Fibroblast of skin of left quadriceps (primary cell): ENCODE measurements around the gene ACKR1.

Experiments
- DNase-seq, 2 experiments: peaks; one replicate each; pipeline ENCODE4 v3.0.0-alpha.2; 2013; ENCODE audit warnings: low read depth in 2 of 2

ACKR1 gene

DNA sequence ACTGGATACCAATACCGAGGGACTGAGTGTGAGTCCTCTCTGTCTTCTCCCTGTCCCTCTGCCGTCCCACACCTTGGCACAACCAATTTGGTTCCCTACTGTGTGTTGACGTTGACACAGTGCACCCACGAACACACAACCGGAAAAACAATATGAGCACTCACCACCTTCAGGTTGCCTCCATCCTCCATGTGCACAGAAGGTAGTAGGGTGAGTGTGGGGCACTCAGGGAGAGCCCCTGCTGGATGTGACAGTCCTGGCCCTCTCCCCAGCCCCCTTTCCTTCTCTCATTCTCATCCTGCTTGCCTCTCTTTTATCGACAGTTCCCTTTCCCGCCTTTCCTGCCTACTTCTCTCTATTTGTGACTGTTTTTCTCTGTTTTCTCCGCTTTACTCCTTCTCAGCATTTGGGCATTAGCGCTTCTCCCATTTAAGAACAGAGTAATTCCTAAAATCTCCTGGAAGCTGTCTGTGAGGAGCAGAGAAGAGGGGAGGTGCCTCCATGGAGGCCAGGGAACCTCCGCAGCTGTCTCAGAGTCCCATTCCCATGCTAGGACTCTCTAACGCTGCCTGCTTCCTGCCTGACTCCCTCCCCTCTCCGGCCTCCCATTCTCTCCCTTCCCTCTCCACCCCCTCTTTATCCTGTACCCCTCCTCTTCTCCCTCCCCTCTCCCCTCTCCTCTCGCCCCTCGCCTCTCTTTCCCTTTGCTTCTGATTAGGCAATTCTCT is 16.9 kb upstream of the ACKR1 start:
- DNase-seq = no peak

- DNase-seq = no peak
Observed at GRCh38 chr1:159188375-159188788, 16.3 kb upstream of the ACKR1 start.

GRCh38 chr1:159190441-159190840 is 14.2 kb upstream of the ACKR1 start:
- DNase-seq = no peak

- no peak for DNase-seq
Observed at GRCh38 chr1:159196543-159196942, 8.1 kb upstream of the ACKR1 start.

- DNase-seq = peak; percentile 44 to 47
Observed at GRCh38 chr1:159197561-159198557, 6.8 kb upstream of the ACKR1 start.

- no peak for DNase-seq
Observed at GRCh38 chr1:159199901-159200300, 4.8 kb upstream of the ACKR1 start.

DNA sequence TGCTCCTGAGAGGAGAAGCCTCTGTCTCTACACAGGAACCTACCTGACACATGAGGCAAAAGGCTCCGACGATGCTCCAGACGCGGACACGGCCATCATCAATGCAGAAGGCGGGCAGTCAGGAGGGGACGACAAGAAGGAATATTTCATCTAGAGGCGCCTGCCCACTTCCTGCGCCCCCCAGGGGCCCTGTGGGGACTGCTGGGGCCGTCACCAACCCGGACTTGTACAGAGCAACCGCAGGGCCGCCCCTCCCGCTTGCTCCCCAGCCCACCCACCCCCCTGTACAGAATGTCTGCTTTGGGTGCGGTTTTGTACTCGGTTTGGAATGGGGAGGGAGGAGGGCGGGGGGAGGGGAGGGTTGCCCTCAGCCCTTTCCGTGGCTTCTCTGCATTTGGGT is 3.9 kb upstream of the ACKR1 start:
- no peak for DNase-seq

- DNase-seq = no peak
Observed at GRCh38 chr1:159201642-159202041, 3.0 kb upstream of the ACKR1 start.

GRCh38 chr1:159203610-159204009 is 1.1 kb upstream of the ACKR1 start:
- no peak for DNase-seq

DNA sequence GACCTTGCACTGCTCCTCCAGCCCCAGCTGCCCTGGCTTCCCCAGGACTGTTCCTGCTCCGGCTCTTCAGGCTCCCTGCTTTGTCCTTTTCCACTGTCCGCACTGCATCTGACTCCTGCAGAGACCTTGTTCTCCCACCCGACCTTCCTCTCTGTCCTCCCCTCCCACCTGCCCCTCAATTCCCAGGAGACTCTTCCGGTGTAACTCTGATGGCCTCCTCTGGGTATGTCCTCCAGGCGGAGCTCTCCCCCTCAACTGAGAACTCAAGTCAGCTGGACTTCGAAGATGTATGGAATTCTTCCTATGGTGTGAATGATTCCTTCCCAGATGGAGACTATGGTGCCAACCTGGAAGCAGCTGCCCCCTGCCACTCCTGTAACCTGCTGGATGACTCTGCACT is 550 bp downstream of the ACKR1 start:
- DNase-seq = no peak

- DNase-seq = no peak
Observed at GRCh38 chr1:159206110-159206509, 1.4 kb downstream of the ACKR1 start.

DNA sequence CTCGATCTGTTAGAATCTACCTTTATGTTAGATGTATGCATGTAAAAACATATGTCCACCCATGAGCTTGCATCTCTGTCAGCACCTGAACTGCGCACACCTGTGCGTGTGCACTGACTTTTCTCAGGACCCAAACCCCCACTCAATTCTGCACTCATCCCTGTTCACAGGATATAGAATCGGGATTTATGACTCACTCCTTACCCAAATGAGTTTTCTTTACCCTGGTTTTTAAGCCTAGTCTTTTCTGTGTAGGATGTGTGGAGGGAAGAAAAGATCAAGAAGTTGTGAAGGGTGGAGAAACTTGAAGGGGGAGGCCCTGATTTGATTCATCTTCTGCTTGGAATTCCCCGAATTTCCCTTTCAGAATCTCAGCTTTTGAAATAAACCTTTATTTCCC is 2.4 kb downstream of the ACKR1 start:
- no peak for DNase-seq

GRCh38 chr1:159207774-159208173 is 3.1 kb downstream of the ACKR1 start:
- DNase-seq = no peak

DNA sequence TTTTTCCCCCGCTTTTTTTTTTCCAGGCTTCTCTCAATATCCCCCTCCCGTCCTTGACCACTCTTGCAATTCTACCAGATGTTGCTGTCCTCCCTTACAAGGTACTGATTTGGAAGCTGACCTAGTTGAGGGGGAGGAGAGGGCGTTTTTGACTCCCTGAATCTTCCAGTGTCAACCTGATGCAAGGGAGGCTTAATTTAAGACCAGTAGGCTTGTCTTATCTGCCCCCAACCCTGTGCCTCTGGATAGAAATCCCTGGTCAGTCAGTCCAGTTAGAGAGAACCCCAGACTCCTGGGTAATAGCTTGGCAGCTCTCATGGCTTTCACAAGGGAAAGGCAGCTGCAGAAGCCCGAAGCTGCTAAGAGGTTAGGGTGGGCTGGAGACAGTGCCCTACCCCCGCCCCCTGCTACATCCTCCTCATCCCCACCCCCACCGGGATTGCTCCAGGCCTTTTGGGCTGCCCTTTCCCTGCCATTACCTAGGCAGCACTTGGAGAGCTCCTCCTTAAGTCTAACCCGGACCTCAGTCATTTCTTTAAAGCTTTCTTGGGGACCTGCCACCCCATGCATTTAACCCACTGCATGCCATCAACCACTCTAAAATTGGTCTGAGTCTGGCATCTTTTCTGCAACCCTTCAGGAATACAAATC is 3.6 kb downstream of the ACKR1 start:
- DNase-seq = no peak

DNA sequence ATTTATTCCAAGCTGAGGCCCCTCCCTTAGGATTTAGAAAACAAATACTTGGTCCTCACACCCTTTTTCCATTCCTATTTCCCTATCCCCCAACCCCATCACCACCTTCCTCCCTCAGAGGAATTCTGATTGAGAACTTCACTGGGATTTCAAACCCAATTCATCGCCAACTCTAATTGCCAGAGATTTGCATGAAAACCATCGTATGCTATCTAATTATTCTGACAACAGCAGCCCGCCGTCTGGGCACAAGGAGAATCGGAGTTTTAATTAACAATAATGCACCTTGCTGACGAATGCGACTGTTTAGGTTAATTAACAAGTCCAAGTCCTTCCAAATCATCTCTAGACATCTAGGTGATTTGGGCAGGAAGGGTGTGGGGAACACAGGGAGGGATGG is 4.4 kb downstream of the ACKR1 start:
- no peak for DNase-seq

DNA sequence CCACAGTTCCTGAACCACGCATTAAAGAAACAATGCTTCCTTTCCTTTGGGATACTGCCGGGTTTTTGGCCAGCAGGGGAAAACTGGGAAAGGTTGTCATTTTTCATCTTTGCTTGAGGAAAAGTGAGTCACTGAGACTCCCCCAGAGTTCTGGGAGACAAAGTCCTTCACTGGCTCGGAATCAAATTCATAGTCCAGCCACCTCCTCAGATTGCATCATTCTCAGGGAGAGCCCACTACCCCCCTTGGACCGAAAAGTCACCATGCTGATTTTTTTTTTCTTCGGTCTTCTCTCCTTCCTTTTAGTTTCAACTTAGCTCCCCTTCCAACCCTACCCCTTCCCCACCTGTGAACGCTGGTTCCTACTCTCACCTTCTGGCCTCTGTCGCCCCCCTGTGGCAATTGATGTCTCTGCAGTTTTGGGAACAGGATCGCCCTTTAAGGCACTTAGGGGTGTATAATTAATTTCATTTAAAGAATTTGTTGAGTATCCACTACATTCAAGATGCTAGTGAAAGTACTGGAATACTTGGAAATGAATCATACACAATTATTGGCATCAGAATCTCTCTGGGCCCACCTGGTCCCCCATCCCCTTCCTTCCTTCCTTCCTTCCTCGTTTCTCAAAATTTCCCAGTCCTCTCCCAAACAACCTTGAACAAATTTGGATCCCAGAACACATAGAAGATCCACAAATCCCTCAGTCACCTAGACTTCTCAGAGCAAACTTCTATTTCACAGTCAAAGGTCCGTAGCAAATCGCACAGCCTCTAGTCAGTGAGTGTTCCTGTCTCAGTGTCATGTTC is 6.9 kb downstream of the ACKR1 start:
- DNase-seq = no peak

- DNase-seq = no peak
Observed at GRCh38 chr1:159212596-159212995, 7.9 kb downstream of the ACKR1 start.

DNA sequence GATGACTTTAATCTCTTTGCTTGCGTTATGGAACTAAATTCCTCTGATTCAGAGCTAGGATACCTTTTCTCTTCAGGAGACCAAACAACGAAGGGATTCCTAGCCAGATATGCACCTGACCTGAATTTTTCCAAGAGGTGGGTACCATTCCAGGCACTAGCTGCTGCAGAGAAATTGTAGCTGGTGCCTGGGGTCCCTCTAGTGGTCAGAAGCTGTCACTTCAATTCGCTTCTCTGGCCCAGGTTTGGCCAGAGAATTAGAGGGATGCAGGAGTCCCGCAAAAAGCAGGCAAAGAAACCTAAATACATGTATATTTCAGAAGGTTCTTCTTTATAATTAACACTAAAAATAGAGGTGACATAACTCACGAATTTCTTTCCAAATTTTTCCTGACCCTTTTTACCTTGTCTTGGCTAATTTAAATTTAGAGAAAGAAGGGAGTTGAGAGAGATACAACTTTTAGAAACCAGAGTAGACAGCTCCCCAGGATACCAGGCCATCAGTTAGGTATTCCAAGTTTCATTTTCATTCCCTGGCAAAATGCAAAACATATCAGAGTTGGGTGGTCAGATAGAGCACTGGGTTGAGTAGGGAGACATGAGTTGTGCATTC is 9.6 kb downstream of the ACKR1 start:
- DNase-seq = peak in 1 of 2 experiments; percentile 4

- no peak for DNase-seq
Observed at GRCh38 chr1:159218649-159219636, 14.3 kb downstream of the ACKR1 start.
